ENCODE measurements around the gene HECTD1. TPM values are rescaled to one million over a fixed set of nuclear protein-coding genes. Genes with fewer than 3 reads are reported as not detected.

Gene HECTD1
- total and polyA plus RNA-seq, 10 of the 15 experiments (the other 5 are each of a cell fraction or from before 2014, with no cell fraction given) = 27.3 to 116 (median 57.7) TPM

DNA sequence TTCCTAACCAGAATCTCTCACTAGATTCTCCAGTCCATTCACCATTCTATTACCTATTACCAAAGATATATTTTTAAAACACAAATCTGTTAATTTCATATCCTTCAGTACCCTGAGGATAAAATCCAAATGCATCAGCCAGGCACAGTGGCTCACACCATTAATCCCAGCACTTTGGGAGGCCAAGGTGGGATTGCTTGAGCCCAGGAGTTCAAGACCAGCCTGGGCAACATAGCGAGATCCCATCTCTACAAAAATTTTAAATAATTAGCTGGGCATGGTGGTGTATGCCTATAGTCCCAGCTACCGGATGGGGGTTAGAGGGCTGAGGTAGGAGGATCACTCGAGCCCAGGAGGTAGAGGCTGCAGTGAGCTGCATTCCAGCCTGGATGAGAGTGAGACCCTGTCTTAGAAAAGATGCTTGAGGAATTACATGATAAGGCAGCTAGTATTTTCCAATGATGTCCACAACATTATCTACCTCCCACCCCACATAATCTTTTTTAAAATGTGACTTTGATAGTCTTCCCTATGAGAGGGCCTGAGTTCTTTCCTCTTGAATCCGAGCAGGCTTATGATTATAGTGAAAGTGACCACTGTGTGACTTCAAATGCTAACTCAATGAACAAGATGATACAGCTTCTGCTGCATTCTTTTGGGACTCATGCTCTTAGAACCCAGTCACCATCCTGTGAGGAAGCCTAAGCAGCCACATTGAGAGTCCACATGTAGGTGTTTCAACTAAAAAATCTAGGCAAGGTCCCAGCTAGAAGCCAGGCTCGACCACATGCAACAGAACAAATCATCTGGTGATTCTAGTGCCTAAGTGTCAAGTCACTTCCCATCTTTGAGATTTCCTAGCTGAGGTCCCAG is 18.0 kb downstream of the HECTD1 start:
- Histone ChIP-seq H3K4me1 (ENCODE audit: control insufficient read depth, insufficient read depth, low read length) (no peaks in the 10 kb centered on the region), H3K79me2 (ENCODE audit: control insufficient read depth, insufficient read depth, low read length) (peaks cover 10% of the 10 kb centered on the region), H3K9me3 (replicated peaks; ENCODE audit: control insufficient read depth, insufficient read depth, low read length) (no peaks in the 10 kb centered on the region), H3K4me2 (ENCODE audit: control insufficient read depth, insufficient read depth) (no peak overlapping the region), H3K27me3 (replicated peaks in 1 of 2; ENCODE audit: control insufficient read depth in 2 of 2, insufficient read depth in 2 of 2, low read length in 1 of 2) (no peaks in the 10 kb centered on the region), H3K4me3 (no peak overlapping the region), H4K20me1 (ENCODE audit: control insufficient read depth, insufficient read depth) (no peaks in the 10 kb centered on the region), H3K9ac (ENCODE audit: control insufficient read depth, insufficient read depth, low read length) (no peak overlapping the region), H3K36me3 (ENCODE audit: control insufficient read depth in 2 of 2, insufficient read depth in 2 of 2, low read length in 1 of 2) (peaks cover 0 to 13% of the 10 kb centered on the region in 2 experiments; a peak in 2 of 4 replicates), H2AFZ (ENCODE audit: control insufficient read depth, low read depth, low read length) (no peak overlapping the region), H3K27ac (ENCODE audit: control insufficient read depth, insufficient read depth) (no peak overlapping the region)
- intact Hi-C loops (cut with micrococcal nuclease; ENCODE audit: unreplicated experiment) (no loop called here), in situ Hi-C loops (cut with MboI) (no loop called here)
- ATAC-seq (no peak), FAIRE-seq (no peak), DNase-seq (ENCODE audit: low read depth, low spot score) (no peak)
- CTCF ChIA-PET = interaction anchor here (1.3 to 1.4 kb wide), 2 partner anchors 19 to 101 kb away, joined by 3 to 5 read pairs; no protein-coding TSS in a partner anchor
- SMC1A ChIA-PET (ENCODE audit: uncharacterized antibody, unreplicated experiment) = interaction anchor here (1.0 to 1.2 kb wide), 2 partner anchors 10 to 17 kb away, joined by 3 to 4 read pairs; no protein-coding TSS in a partner anchor
- TF ChIP-seq, protein P1, sequence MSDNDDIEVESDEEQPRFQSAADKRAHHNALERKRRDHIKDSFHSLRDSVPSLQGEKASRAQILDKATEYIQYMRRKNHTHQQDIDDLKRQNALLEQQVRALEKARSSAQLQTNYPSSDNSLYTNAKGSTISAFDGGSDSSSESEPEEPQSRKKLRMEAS (IDR thresholded peaks at IDR 0.05; ENCODE audit: low read depth, low read length) = no peak
- no peak for TF ChIP-seq DPF2 (IDR thresholded peaks at IDR 0.05)
- TF ChIP-seq CHD4 (IDR thresholded peaks at IDR 0.05) = no peak
- no peak for TF ChIP-seq RELB (IDR thresholded peaks at IDR 0.05; ENCODE audit: low read depth)
- no peak for TF ChIP-seq FOS (IDR thresholded peaks at IDR 0.05; ENCODE audit: borderline replicate concordance, extremely low read depth, insufficient read length)
- TF ChIP-seq SMAD5 (IDR thresholded peaks at IDR 0.05; ENCODE audit: low read depth) = no peak
- TF ChIP-seq, protein P2, sequence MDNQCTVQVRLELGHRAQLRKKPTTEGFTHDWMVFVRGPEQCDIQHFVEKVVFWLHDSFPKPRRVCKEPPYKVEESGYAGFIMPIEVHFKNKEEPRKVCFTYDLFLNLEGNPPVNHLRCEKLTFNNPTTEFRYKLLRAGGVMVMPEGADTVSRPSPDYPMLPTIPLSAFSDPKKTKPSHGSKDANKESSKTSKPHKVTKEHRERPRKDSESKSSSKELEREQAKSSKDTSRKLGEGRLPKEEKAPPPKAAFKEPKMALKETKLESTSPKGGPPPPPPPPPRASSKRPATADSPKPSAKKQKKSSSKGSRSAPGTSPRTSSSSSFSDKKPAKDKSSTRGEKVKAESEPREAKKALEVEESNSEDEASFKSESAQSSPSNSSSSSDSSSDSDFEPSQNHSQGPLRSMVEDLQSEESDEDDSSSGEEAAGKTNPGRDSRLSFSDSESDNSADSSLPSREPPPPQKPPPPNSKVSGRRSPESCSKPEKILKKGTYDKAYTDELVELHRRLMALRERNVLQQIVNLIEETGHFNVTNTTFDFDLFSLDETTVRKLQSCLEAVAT (IDR thresholded peaks at IDR 0.05) = no peak
- TF ChIP-seq NFYB (IDR thresholded peaks at IDR 0.05; ENCODE audit: insufficient read depth, low read depth, low read length) = no peak
- no peak for TF ChIP-seq PAX8 (IDR thresholded peaks at IDR 0.05)
- TF ChIP-seq SMC3 (IDR thresholded peaks at IDR 0.05; ENCODE audit: borderline replicate concordance, low read length) = no peak
- 89% methylated on average over 5 of the region's 5 CpGs for WGBS (ENCODE audit: insufficient coverage, insufficient replicate concordance, low lambda C conversion rate, missing lambda C conversion rate)
- no TSS peak for BruUV-seq (replicated peaks)
- POLR2A ChIA-PET = no interaction called here
- RAD21 ChIA-PET (ENCODE audit: unreplicated experiment) = no interaction called here
